Liver (tissue), 9 donors: ENCODE results near the gene RAP1GAP2. TPM values are rescaled to one million over a fixed set of nuclear protein-coding genes. Genes with fewer than 3 reads are reported as not detected.

Experiments
- DNase-seq: peaks from one replicate; pipeline ENCODE4 v3.0.0-alpha.2; 2017; ENCODE audit warnings: low spot score
- H3K27ac ChIP-seq, 2 donors: one replicate each; pipeline ENCODE4 v1.7.0; 2013; ENCODE audit warnings: inconsistent platforms in 2 of 2, low read length in 2 of 2, control low read depth in 1 of 2, low read depth in 1 of 2, mild to moderate bottlenecking in 1 of 2
- H3K27me3 ChIP-seq, 4 donors: one replicate each; pipeline versions ENCODE4 v1.6.1 to v1.7.0; 2013; ENCODE audit warnings: low read length in 3 of 4, inconsistent platforms in 1 of 4, mild to moderate bottlenecking in 1 of 4, moderate library complexity in 1 of 4; ENCODE audit not compliant: control insufficient read depth in 4 of 4, insufficient read depth in 4 of 4
- H3K36me3 ChIP-seq, 4 donors: one replicate each; pipeline versions ENCODE4 v1.6.1 to v1.7.0; 2013; ENCODE audit warnings: low read length in 3 of 4, mild to moderate bottlenecking in 3 of 4, low read depth in 1 of 4, moderate library complexity in 1 of 4; ENCODE audit not compliant: control insufficient read depth in 4 of 4, insufficient read depth in 3 of 4
- H3K4me1 ChIP-seq, 4 donors: one replicate each; pipeline versions ENCODE4 v1.6.1 to v1.7.0; 2013; ENCODE audit warnings: low read length in 3 of 4, mild to moderate bottlenecking in 3 of 4, moderate library complexity in 1 of 4; ENCODE audit not compliant: control insufficient read depth in 4 of 4, insufficient read depth in 4 of 4
- H3K4me3 ChIP-seq, 3 donors: one replicate each; pipeline versions ENCODE4 v1.6.1 to v1.7.0; 2013; ENCODE audit warnings: low read length in 3 of 3, control low read depth in 1 of 3, low read depth in 1 of 3, mild to moderate bottlenecking in 1 of 3
- H3K9ac ChIP-seq, 2 donors: one replicate each; pipeline ENCODE4 v1.7.0; 2013; ENCODE audit warnings: low read length in 2 of 2, mild to moderate bottlenecking in 2 of 2, moderate library complexity in 2 of 2, control low read depth in 1 of 2, low read depth in 1 of 2
- H3K9me3 ChIP-seq, 4 donors: one replicate each; pipeline versions ENCODE4 v1.6.1 to v1.7.0; 2013; ENCODE audit warnings: low read length in 3 of 4; ENCODE audit not compliant: control insufficient read depth in 4 of 4
- EGR1 ChIP-seq, 2 donors: IDR thresholded peaks; 2 replicates each; pipeline ENCODE4 v1.6.1; 2016 to 2018; ENCODE audit warnings: antibody characterized with exemption in 2 of 2, low read depth in 2 of 2
- FOXA2 ChIP-seq: IDR thresholded peaks from 2 replicates; pipeline ENCODE4 v1.6.1; 2016; ENCODE audit warnings: antibody characterized with exemption
- HNF4A ChIP-seq, 2 donors: conservative IDR thresholded peaks; 2 replicates each; pipeline ENCODE4 v1.6.1; 2016; ENCODE audit warnings: antibody characterized with exemption in 2 of 2, mild to moderate bottlenecking in 2 of 2
- JUND ChIP-seq, 2 donors: IDR thresholded peaks; 2 replicates each; pipeline ENCODE4 v1.6.1; 2016; ENCODE audit warnings: antibody characterized with exemption in 2 of 2
- RAD21 ChIP-seq, 2 donors: IDR thresholded peaks; 2 replicates each; pipeline ENCODE4 v1.6.1; 2016; ENCODE audit warnings: antibody characterized with exemption in 2 of 2, mild to moderate bottlenecking in 2 of 2
- RXRA ChIP-seq, 2 donors: IDR thresholded peaks; 2 replicates each; pipeline ENCODE4 v1.6.1; 2017 to 2018; ENCODE audit warnings: antibody characterized with exemption in 2 of 2, mild to moderate bottlenecking in 1 of 2
- TAF1 ChIP-seq: conservative IDR thresholded peaks from 2 replicates; pipeline ENCODE4 v1.6.1; 2016; ENCODE audit warnings: antibody characterized with exemption, mild to moderate bottlenecking
- YY1 ChIP-seq: IDR thresholded peaks from 2 replicates; pipeline ENCODE4 v1.6.1; 2016; ENCODE audit warnings: antibody characterized with exemption, mild to moderate bottlenecking
- WGBS: extraction: QIAGEN DNeasy Blood & Tissue Kit; methylation state at CpG from one replicate; pipeline ENCODE4 v1.1.7; 2013; 5-methylcytosine and 5-hydroxymethylcytosine counted together
- polyA plus RNA-seq, 2 donors: library from polyadenylated mRNA; stranded (reverse) in 1 of 2; unstranded in 1 of 2; fragments of 200-250 nt in 1 of 2; fragments of >200 nt in 1 of 2; fragmentation: Nextera tagmentation in 1 of 2; extraction: Ambion mirVana in 1 of 2; gene quantifications; one replicate each; pipeline versions ENCODE4 v1.2.1 to v1.2.3, GENCODE V29; 2013 to 2015
- total RNA-seq, 2 donors: library from RNA; depleted of rRNA; stranded (reverse); fragments of >200 nt; gene quantifications; one replicate each; pipeline ENCODE4 v1.2.3, GENCODE V29; 2014
- TF ChIP-seq, protein P1 (sequence below): fragments of 150-350 bp; IDR thresholded peaks from 2 replicates; pipeline ENCODE4 v1.5.1; 2017; ENCODE audit warnings: improper control_type of control experiment, low read depth, low read length; ENCODE audit not compliant: missing input control
- TF ChIP-seq, protein P2 (sequence below): IDR thresholded peaks from 2 replicates; pipeline ENCODE4 v1.6.1; 2016; ENCODE audit warnings: antibody characterized with exemption
- TF ChIP-seq, protein P3 (sequence below): IDR thresholded peaks from 2 replicates; pipeline ENCODE4 v1.6.1; 2016; ENCODE audit warnings: antibody characterized with exemption, mild to moderate bottlenecking
- donor health status: healthy.
- donor health status: healthy.
- donor health status: healthy.
- donor health status: healthy.
- donor health status: healthy.

Gene RAP1GAP2
- total and polyA plus RNA-seq, 4 donors: 0.56 to 1.7 (median 1.1) TPM

DNA sequence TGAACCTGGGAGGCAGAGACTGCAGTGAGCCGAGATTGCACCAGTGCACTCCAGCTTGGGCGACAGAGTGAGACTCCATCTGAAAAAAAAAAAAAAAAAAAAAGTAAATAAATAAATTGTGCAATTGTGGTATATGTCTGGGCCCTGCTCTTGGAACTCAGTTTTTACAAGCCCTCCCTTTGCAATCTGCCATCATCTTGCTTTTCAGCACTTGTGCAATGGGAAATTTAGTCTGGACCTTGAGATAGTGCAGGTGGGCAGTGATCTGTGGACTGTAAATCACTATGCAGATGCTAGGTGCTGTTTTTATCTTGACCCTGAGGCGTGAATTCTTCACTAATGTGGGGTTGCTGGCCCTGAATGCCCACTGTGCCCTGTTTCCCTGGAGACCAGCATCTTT, 6.5 kb upstream of the RAP1GAP2 start:
- H3K27ac ChIP-seq: no peak overlapping the region
- TF ChIP-seq FOXA2 (no peak), EGR1 (IDR thresholded peaks at IDR 0.05; ENCODE audit: low read depth in 2 of 2) (no peak), TAF1 (no peak), RAD21 (IDR thresholded peaks at IDR 0.05) (no peak)
- TF ChIP-seq, protein P1, sequence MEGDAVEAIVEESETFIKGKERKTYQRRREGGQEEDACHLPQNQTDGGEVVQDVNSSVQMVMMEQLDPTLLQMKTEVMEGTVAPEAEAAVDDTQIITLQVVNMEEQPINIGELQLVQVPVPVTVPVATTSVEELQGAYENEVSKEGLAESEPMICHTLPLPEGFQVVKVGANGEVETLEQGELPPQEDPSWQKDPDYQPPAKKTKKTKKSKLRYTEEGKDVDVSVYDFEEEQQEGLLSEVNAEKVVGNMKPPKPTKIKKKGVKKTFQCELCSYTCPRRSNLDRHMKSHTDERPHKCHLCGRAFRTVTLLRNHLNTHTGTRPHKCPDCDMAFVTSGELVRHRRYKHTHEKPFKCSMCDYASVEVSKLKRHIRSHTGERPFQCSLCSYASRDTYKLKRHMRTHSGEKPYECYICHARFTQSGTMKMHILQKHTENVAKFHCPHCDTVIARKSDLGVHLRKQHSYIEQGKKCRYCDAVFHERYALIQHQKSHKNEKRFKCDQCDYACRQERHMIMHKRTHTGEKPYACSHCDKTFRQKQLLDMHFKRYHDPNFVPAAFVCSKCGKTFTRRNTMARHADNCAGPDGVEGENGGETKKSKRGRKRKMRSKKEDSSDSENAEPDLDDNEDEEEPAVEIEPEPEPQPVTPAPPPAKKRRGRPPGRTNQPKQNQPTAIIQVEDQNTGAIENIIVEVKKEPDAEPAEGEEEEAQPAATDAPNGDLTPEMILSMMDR: no peak
- no peak for DNase-seq
- no peak overlapping the region for H3K4me3 ChIP-seq
- H3K27me3 ChIP-seq: peaks cover 0 to 4% (median 0%) of the 10 kb centered on the region in 4 donors
- WGBS: 54% methylated on average over 3 of the region's 3 CpGs
- H3K36me3 ChIP-seq: no peaks in the 10 kb centered on the region
- no peak overlapping the region for H3K9ac ChIP-seq
- H3K4me1 ChIP-seq: no peaks in the 10 kb centered on the region
- no peaks in the 10 kb centered on the region for H3K9me3 ChIP-seq

DNA sequence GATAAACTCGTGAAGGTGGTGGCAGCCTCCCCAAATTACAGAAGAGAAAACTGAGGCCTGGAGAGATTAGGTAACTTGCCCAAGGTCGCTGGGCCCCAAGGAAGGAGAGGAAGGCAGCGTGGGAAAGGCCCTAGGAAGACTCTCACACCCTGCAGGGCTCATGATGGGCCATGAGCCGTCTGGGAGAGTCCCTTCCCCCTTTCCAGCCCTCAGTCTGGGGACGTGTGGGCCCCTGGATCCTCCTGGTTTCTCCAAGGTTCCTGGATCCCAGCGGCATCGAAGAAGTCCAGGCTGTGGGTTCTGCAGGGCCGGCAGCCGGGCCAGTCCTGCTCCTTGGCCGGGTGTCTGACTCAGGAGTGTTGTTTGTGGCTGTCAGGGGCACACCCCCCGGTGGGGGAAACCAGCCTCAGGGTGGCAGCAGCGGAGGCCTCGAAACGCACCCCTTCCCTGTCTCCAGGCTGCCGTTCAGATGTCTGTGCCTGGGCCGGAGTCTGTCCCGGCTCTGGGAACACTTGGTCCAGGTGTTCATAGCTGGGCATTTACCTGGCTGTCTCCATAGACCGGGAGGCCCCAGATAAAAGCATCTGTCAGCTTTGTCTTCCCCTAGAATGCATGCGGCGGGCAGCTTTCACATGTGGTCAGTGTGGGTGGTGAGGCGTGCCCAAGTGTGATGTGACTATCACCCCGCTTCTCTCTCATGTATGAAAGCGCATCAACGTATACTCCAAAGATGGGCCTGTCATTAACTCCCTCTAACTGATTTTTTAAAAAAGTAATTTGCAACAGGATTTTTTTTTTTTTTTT, 3.7 kb upstream of the RAP1GAP2 start:
- DNase-seq: no peak
- H3K4me3 ChIP-seq: no peak overlapping the region
- H3K9me3 ChIP-seq: no peaks in the 10 kb centered on the region
- peaks cover 0 to 4% (median 0%) of the 10 kb centered on the region in 4 donors for H3K4me1 ChIP-seq
- 74% methylated on average over 24 of the region's 24 CpGs for WGBS
- H3K27me3 ChIP-seq: peaks cover 0 to 4% (median 0%) of the 10 kb centered on the region in 4 donors
- no peak for TF ChIP-seq HNF4A (conservative IDR thresholded peaks at IDR 0.05)
- TF ChIP-seq, protein P1: no peak
- TF ChIP-seq YY1: no peak
- TF ChIP-seq, protein P2, sequence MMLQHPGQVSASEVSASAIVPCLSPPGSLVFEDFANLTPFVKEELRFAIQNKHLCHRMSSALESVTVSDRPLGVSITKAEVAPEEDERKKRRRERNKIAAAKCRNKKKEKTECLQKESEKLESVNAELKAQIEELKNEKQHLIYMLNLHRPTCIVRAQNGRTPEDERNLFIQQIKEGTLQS: no peak
- TF ChIP-seq, protein P3, sequence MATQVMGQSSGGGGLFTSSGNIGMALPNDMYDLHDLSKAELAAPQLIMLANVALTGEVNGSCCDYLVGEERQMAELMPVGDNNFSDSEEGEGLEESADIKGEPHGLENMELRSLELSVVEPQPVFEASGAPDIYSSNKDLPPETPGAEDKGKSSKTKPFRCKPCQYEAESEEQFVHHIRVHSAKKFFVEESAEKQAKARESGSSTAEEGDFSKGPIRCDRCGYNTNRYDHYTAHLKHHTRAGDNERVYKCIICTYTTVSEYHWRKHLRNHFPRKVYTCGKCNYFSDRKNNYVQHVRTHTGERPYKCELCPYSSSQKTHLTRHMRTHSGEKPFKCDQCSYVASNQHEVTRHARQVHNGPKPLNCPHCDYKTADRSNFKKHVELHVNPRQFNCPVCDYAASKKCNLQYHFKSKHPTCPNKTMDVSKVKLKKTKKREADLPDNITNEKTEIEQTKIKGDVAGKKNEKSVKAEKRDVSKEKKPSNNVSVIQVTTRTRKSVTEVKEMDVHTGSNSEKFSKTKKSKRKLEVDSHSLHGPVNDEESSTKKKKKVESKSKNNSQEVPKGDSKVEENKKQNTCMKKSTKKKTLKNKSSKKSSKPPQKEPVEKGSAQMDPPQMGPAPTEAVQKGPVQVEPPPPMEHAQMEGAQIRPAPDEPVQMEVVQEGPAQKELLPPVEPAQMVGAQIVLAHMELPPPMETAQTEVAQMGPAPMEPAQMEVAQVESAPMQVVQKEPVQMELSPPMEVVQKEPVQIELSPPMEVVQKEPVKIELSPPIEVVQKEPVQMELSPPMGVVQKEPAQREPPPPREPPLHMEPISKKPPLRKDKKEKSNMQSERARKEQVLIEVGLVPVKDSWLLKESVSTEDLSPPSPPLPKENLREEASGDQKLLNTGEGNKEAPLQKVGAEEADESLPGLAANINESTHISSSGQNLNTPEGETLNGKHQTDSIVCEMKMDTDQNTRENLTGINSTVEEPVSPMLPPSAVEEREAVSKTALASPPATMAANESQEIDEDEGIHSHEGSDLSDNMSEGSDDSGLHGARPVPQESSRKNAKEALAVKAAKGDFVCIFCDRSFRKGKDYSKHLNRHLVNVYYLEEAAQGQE: no peak
- TF ChIP-seq JUND (IDR thresholded peaks at IDR 0.05): no peak
- TF ChIP-seq RAD21 (IDR thresholded peaks at IDR 0.05): no peak
- no peak for TF ChIP-seq RXRA (IDR thresholded peaks at IDR 0.05)
- no peak for TF ChIP-seq EGR1 (IDR thresholded peaks at IDR 0.05; ENCODE audit: low read depth in 2 of 2)
- H3K27ac ChIP-seq: no peak overlapping the region
- no peaks in the 10 kb centered on the region for H3K36me3 ChIP-seq
- no peak overlapping the region for H3K9ac ChIP-seq
